CD4-positive, alpha-beta T cell (primary cell): ENCODE results near the gene CD19. TPM values are rescaled to one million over a fixed set of nuclear protein-coding genes. Genes with fewer than 3 reads are reported as not detected.

Experiments used
- ATAC-seq: fragments of 200-7000 bp; cut with Tn5 transposase; one replicate; pipeline ENCODE4 v1.10.0; 2022; ENCODE audit warnings: mild to moderate bottlenecking; ENCODE audit not compliant: poor library complexity
- CTCF ChIA-PET: fragments of 350-600 bp; sonication (Branson Sonifier 250); formaldehyde crosslinking; loops from one replicate; lab custom pipeline; 2021; ENCODE audit warnings: antibody characterized with exemption, inconsistent platforms; lab: Charles Lee
- POLR2A ChIA-PET: fragments of 350-600 bp; sonication (Branson Sonifier 250); formaldehyde crosslinking; loops from one replicate; lab custom pipeline; 2021; ENCODE audit warnings: antibody characterized with exemption, inconsistent platforms; lab: Charles Lee
- DNase-seq, 14 experiments: peaks; one replicate each; pipeline ENCODE4 v3.0.0-alpha.2; 2013 to 2020; ENCODE audit warnings: mixed read lengths in 2 of 14
- H3K27ac ChIP-seq, 2 donors: one replicate each; pipeline versions ENCODE4 v1.5.1 to v1.7.0; 2013; ENCODE audit warnings: low read length in 2 of 2, low read depth in 1 of 2, mild to moderate bottlenecking in 1 of 2
- H3K27me3 ChIP-seq, 2 experiments: 1 replicate in 1 of 2; 2 replicates in 1 of 2; pipeline versions ENCODE4 v1.6.1 to v1.7.0; 2013; ENCODE audit warnings: low read length in 2 of 2, control low read depth in 1 of 2, mild to moderate bottlenecking in 1 of 2, moderate library complexity in 1 of 2; ENCODE audit not compliant: insufficient read depth in 2 of 2, control insufficient read depth in 1 of 2
- H3K36me3 ChIP-seq: one replicate; pipeline ENCODE4 v1.6.1; 2013; ENCODE audit warnings: low read length, control low read depth; ENCODE audit not compliant: insufficient read depth
- H3K4me1 ChIP-seq: one replicate; pipeline ENCODE4 v1.6.1; 2013; ENCODE audit warnings: low read length, control low read depth; ENCODE audit not compliant: insufficient read depth
- H3K4me3 ChIP-seq: one replicate; pipeline ENCODE4 v1.5.1; 2013; ENCODE audit warnings: mild to moderate bottlenecking, low read length, moderate library complexity
- H3K9me3 ChIP-seq, 2 experiments: 1 replicate in 1 of 2; 2 replicates in 1 of 2; pipeline versions ENCODE4 v1.6.1 to v1.7.0; 2013; ENCODE audit warnings: low read length in 2 of 2, mild to moderate bottlenecking in 2 of 2, control low read depth in 1 of 2, moderate library complexity in 1 of 2; ENCODE audit not compliant: control insufficient read depth in 1 of 2, insufficient read depth in 1 of 2
- H3K27ac Mint-ChIP-seq: one replicate; pipeline ENCODE4 v1.8.0; 2020; ENCODE audit warnings: mixed read lengths
- H3K27me3 Mint-ChIP-seq: one replicate; pipeline ENCODE4 v1.8.0; 2021; ENCODE audit warnings: mixed read lengths
- H3K36me3 Mint-ChIP-seq: one replicate; pipeline ENCODE4 v1.8.0; 2021; ENCODE audit warnings: low read depth, mixed read lengths
- H3K4me1 Mint-ChIP-seq: one replicate; pipeline ENCODE4 v1.8.0; 2021; ENCODE audit warnings: low read depth, mixed read lengths
- H3K4me3 Mint-ChIP-seq: one replicate; pipeline ENCODE4 v1.8.0; 2020; ENCODE audit warnings: mild to moderate bottlenecking, mixed read lengths
- H3K9me3 Mint-ChIP-seq: one replicate; pipeline ENCODE4 v1.8.0; 2020; ENCODE audit warnings: mixed read lengths
- CTCF ChIP-seq: fragments of 200-600 bp; IDR thresholded peaks from one replicate; pipeline ENCODE4 v1.8.0; 2022; ENCODE audit warnings: antibody characterized with exemption, mild to moderate bottlenecking
- intact Hi-C, 2 experiments: fragments of 100-400 bp; cut with DNase I in 1 of 2; cut with micrococcal nuclease in 1 of 2; formaldehyde crosslinking; loops; one replicate each; pipeline versions ENCODE4 v1.15.1 to v1.9.0; 2023 to 2025; cut with DNase I, micrococcal nuclease
- total RNA-seq, 174 experiments: library from RNA in 2 of 174; stranded (reverse) in 2 of 174; gene quantifications; one replicate each; pipeline ENCODE4 v1.2.3 and lab custom pipeline; 2021 to 2026

Gene CD19
- total RNA-seq, 2 experiments from 2014 or later, result 0.14 to 0.27 TPM

DNA sequence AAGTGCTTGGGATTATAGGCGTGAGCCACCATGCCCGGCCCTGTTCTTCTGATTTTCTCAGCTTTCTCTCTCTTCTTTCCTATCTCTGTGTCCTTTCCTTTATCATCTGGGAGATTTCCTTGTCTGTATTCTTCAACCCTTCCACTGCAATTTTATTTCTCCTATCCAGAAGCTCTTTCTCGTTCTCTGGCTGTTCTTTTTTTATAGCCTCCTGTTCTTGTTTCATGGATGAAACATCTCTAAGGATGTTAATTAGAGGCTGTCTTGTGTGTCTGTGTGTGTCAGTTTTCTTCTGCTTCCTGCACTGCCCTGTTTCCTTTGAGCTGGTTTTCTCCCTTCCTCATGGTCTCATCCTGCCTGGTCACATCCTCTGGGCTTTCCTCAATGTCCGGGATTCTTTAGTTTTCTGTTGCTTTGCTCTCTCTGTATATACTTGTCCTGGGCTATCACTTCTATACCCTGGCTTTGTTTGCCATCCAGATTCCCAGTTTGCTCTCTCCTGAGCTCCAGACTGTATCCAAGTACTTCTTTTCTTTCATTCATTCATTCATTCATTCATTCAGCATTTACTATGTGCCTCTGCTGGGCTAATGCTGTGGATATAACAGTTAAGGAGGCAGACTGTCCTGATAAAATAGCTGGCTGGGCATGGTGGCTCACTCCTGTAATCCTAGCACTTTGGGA lies 55.5 kb downstream of the CD19 start:
- peak overlapping the region; percentile 100 for H3K4me3 Mint-ChIP-seq
- POLR2A ChIA-PET, result interaction anchor here (1.1 to 8.2 kb wide), 13 partner anchors 10 to 165 kb away, joined by 3 to 100 read pairs (median 10); partner anchors contain the start of genes ATXN2L and SPNS1
- H3K27me3 Mint-ChIP-seq, result no peaks in the 10 kb centered on the region
- intact Hi-C loops, result no loop called here
- peak overlapping the region; percentile 100 for H3K27ac Mint-ChIP-seq
- peaks cover 74% of the 10 kb centered on the region for H3K4me1 Mint-ChIP-seq
- no peak for TF ChIP-seq CTCF
- H3K4me3 ChIP-seq, result peak overlapping the region; percentile 99
- H3K36me3 ChIP-seq, result peaks cover 62% of the 10 kb centered on the region
- DNase-seq, result no peak
- ATAC-seq, result no peak
- peaks cover 6% of the 10 kb centered on the region for H3K9me3 Mint-ChIP-seq
- peaks cover 79% of the 10 kb centered on the region for H3K4me1 ChIP-seq
- no peaks in the 10 kb centered on the region for H3K27me3 ChIP-seq
- CTCF ChIA-PET, result interaction anchor here (0.8 to 4.5 kb wide), 4 partner anchors 10 to 34 kb away, joined by 3 to 22 read pairs (median 6); partner anchors contain the start of gene SPNS1
- peak overlapping the region; percentile 69 to 88 for H3K27ac ChIP-seq
- H3K9me3 ChIP-seq, result peaks cover 5% of the 10 kb centered on the region in 2 experiments
- peaks cover 86% of the 10 kb centered on the region for H3K36me3 Mint-ChIP-seq

Other genes with a start within 250 kb of the CD19 start
- gene EIF3C, start 220.5 kb upstream of the CD19 start, total RNA-seq, result 100 to 1,000 TPM; 220 to 237 TPM
- 1 to 10 TPM; 1.9 to 2.6 TPM for gene NPIPB9, start 180.2 kb upstream of the CD19 start, total RNA-seq
- gene ATXN2L, start 109.0 kb upstream of the CD19 start, total RNA-seq, result 100 to 1,000 TPM; 292 to 304 TPM
- 100 to 1,000 TPM; 102 to 103 TPM for gene TUFM, start 85.6 kb upstream of the CD19 start, total RNA-seq
- 10 to 100 TPM; 50.6 to 58.9 TPM for gene SH2B1, start 68.1 kb upstream of the CD19 start, total RNA-seq
- gene ATP2A1, start 53.5 kb upstream of the CD19 start, total RNA-seq, result under 1 TPM; 0.56 to 0.77 TPM
- 10 to 100 TPM; 23.3 to 23.4 TPM for gene RABEP2, start 6.7 kb upstream of the CD19 start, total RNA-seq
- gene NFATC2IP, start 19.0 kb downstream of the CD19 start, total RNA-seq, result 10 to 100 TPM; 47.4 to 51.0 TPM
- 10 to 100 TPM; 24.4 to 28.1 TPM for gene SPNS1, start 42.8 kb downstream of the CD19 start, total RNA-seq
- 100 to 1,000 TPM; 156 to 160 TPM for gene LAT, start 53.1 kb downstream of the CD19 start, total RNA-seq